Neural crest cell (in vitro differentiated cells): ENCODE results near the gene LARGE1. TPM values are rescaled to one million over a fixed set of nuclear protein-coding genes. Genes with fewer than 3 reads are reported as not detected.

Experiments
- DNase-seq: peaks from one replicate; pipeline ENCODE4 v3.0.0; 2021; ENCODE audit warnings: low read depth, mixed read lengths, low spot score
- H3K27ac Mint-ChIP-seq: one replicate; pipeline ENCODE4 v1.8.0; 2021; ENCODE audit warnings: mild to moderate bottlenecking, mixed read lengths; ENCODE audit not compliant: unreplicated experiment
- H3K27me3 Mint-ChIP-seq: 2 replicates; pipeline ENCODE4 v1.8.0; 2021; ENCODE audit warnings: low read depth, mild to moderate bottlenecking, mixed read lengths
- H3K36me3 Mint-ChIP-seq: 2 replicates; pipeline ENCODE4 v1.8.0; 2021; ENCODE audit warnings: low read depth, mild to moderate bottlenecking, mixed read lengths
- H3K4me1 Mint-ChIP-seq: 2 replicates; pipeline ENCODE4 v1.8.0; 2021; ENCODE audit warnings: mixed read lengths
- H3K4me3 Mint-ChIP-seq: one replicate; pipeline ENCODE4 v1.8.0; 2021; ENCODE audit warnings: mild to moderate bottlenecking, mixed read lengths
- H3K9me3 Mint-ChIP-seq: 2 replicates; pipeline ENCODE4 v1.8.0; 2021; ENCODE audit warnings: mixed read lengths
- total RNA-seq: library from RNA; stranded (reverse); gene quantifications from 2 replicates; pipeline ENCODE4 v1.2.1, GENCODE V29; 2021
- TF ChIP-seq, protein P1 (sequence below): fragments of 200-600 bp; sonication (generic); conservative IDR thresholded peaks from 2 replicates; pipeline ENCODE4 v1.5.0; 2021; ENCODE audit warnings: antibody characterized with exemption, mild to moderate bottlenecking

The LARGE1 gene
- total RNA-seq, 1 donor from 2014 or later: 33.0 TPM

DNA sequence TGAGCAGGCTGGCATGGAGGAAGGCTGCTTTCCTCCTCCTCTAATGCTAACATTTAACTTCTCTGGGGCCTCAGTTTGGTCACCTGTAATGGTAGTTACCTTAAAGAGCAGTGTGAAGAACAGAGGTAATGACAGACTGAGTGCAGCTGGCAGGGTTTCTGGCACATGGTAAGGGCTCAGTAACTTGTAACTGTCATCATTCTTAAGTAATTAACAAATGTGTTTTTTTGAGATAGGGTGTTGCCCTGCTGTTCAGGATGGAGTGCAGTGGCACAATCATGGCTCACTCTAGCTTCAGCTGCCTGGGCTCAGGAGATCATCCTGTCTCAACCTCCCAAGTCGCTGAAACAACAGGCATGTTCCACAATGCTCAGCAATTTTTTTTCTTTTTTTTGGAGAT is 620.1 kb downstream of the LARGE1 start:
- Mint-ChIP-seq H3K9me3 (no peaks in the 10 kb centered on the region), H3K27ac (no peak overlapping the region), H3K4me1 (peaks cover 36% of the 10 kb centered on the region), H3K27me3 (no peaks in the 10 kb centered on the region), H3K36me3 (no peaks in the 10 kb centered on the region), H3K4me3 (no peak overlapping the region)
- no peak for DNase-seq
- TF ChIP-seq, protein P1, sequence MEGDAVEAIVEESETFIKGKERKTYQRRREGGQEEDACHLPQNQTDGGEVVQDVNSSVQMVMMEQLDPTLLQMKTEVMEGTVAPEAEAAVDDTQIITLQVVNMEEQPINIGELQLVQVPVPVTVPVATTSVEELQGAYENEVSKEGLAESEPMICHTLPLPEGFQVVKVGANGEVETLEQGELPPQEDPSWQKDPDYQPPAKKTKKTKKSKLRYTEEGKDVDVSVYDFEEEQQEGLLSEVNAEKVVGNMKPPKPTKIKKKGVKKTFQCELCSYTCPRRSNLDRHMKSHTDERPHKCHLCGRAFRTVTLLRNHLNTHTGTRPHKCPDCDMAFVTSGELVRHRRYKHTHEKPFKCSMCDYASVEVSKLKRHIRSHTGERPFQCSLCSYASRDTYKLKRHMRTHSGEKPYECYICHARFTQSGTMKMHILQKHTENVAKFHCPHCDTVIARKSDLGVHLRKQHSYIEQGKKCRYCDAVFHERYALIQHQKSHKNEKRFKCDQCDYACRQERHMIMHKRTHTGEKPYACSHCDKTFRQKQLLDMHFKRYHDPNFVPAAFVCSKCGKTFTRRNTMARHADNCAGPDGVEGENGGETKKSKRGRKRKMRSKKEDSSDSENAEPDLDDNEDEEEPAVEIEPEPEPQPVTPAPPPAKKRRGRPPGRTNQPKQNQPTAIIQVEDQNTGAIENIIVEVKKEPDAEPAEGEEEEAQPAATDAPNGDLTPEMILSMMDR: no peak

DNA sequence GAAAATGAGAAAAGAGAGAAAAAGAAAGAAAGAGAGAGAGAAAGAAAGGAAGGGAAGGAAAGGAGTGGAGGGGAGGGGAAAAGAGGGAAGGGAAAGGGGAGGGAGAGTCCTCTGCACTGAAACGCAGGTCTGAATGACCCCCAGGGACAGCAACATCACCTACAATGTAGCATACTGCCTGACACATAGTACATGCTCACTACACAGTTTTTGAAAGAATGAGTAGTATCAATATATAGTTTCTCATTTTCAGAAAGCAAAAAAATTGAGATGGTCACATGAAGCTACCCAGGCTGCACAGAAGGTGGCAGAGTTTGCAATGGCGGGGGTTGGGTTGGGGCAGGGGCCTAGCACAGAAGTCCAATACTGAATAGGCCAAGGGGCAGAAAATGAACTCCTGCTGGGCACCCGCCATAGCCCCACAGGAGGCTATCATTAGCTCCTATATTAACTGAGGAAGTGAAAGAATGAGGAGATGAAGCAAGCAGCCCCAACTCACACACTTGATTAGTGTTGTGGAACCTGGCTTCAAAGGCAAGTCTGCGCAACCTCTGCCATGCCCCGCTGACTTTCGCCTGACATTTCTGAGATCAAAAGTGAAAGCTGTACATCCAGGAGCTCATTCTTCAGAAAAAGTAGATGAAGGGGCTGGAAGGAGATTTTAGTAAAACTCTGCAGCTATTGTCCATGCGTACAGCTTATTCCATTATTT is 620.9 kb downstream of the LARGE1 start:
- Mint-ChIP-seq H3K27me3 (no peaks in the 10 kb centered on the region), H3K27ac (no peak overlapping the region), H3K4me3 (no peak overlapping the region), H3K9me3 (no peaks in the 10 kb centered on the region), H3K4me1 (peaks cover 36% of the 10 kb centered on the region), H3K36me3 (no peaks in the 10 kb centered on the region)
- no peak for DNase-seq
- TF ChIP-seq, protein P1: no peak

DNA sequence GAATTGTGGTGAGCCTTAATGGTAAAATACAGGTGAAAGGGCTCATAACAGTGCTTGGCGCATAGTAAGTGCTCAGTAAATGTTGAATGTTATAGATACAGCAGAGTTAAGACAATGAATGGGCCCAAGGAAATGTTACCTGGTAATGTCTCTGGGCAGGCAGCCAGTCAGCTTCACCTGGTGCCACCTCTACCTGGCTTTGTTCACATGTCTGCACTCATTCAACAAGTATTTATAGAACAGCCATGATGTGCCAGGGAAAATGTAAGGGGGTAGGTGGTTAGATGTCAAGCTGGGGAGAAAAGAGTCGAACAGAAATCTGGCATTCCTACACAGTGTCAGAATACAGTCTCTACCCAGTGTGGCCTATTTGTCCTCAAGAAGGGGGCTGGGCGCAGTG is 623.3 kb downstream of the LARGE1 start:
- no peaks in the 10 kb centered on the region for H3K9me3 Mint-ChIP-seq
- H3K27me3 Mint-ChIP-seq: no peaks in the 10 kb centered on the region
- no peak overlapping the region for H3K27ac Mint-ChIP-seq
- TF ChIP-seq, protein P1: no peak
- H3K4me3 Mint-ChIP-seq: no peak overlapping the region
- peaks cover 3% of the 10 kb centered on the region for H3K36me3 Mint-ChIP-seq
- peaks cover 30% of the 10 kb centered on the region for H3K4me1 Mint-ChIP-seq
- DNase-seq: no peak

- TF ChIP-seq, protein P1: no peak
- Mint-ChIP-seq H3K36me3 (peaks cover 9% of the 10 kb centered on the region), H3K9me3 (no peaks in the 10 kb centered on the region), H3K4me3 (no peak overlapping the region), H3K27me3 (no peaks in the 10 kb centered on the region), H3K4me1 (no peaks in the 10 kb centered on the region), H3K27ac (no peak overlapping the region)
- no peak for DNase-seq
These were observed 632.2 kb downstream of the LARGE1 start for GRCh38 chr22:33288078-33288477.

DNA sequence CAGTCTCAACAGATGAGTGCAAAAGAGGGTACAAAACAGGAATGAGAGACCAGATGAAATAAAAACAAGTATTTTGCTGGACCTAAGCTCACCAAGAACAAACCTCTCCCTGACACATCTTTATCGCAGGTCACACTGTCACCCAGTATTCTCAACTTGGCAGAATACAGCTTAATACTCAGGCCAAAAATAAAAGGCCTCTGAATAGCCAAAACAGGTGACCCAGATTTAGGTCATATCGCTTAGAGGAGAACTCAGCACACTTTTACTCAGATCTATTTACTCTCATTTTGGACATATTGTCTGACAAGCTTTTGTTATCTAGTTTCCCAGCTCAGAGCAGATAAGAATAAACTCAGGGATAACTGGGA is 645.2 kb downstream of the LARGE1 start:
- Mint-ChIP-seq H3K27me3 (no peaks in the 10 kb centered on the region), H3K27ac (no peak overlapping the region), H3K36me3 (peaks cover 17% of the 10 kb centered on the region), H3K4me1 (peaks cover 15% of the 10 kb centered on the region), H3K9me3 (no peaks in the 10 kb centered on the region), H3K4me3 (no peak overlapping the region)
- TF ChIP-seq, protein P1: no peak
- no peak for DNase-seq
